ENCODE results near the gene CCS. TPM values are rescaled to one million over a fixed set of nuclear protein-coding genes. Genes with fewer than 3 reads are reported as not detected.
"Not testable (repeated sequence)": the region's sequence is repeated elsewhere in the genome, so short reads cannot be mapped to it uniquely, and the experiment has no call there.

The CCS gene
- polyA plus RNA-seq, 3 donors, result 37.6 to 41.9 (median 39.5) TPM

GRCh38 chr11:66625041-66625751, 32.2 kb downstream of the CCS start:
- DNase-seq (ENCODE audit: low read depth in 3 of 3, low spot score in 2 of 3), result no peak

DNA sequence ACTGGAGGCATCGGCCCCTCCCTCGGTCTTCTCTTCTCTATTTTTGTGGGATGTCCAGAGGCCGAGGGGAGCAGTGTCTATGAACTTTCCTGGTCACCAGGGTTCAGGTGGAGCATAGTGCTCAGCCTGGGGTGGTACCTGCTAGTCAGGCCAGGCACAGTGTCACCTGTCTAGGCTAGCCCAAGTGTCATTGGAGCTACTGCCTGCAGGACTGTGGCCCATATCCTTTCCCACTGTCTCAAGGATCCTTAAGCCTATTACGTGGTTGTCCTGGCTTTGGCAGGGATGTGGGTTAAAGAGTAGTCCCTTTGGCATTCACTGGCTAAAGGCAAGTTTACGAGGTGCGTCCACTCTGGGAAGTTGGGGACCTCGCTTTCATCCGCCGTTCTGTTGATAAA, 32.8 kb downstream of the CCS start:
- no peak for DNase-seq (ENCODE audit: low read depth in 3 of 3, low spot score in 2 of 3)

- no peak for DNase-seq (ENCODE audit: low read depth in 3 of 3, low spot score in 2 of 3)
Observed at GRCh38 chr11:66626382-66626781, 33.4 kb downstream of the CCS start.

- DNase-seq (ENCODE audit: low read depth in 3 of 3, low spot score in 2 of 3), result no peak
Observed at GRCh38 chr11:66626926-66627325, 33.9 kb downstream of the CCS start.

GRCh38 chr11:66628061-66628603, 35.1 kb downstream of the CCS start:
- no peak for DNase-seq (ENCODE audit: low read depth in 3 of 3, low spot score in 2 of 3)

- DNase-seq (ENCODE audit: low read depth in 3 of 3, low spot score in 2 of 3), result no peak
Observed at GRCh38 chr11:66629356-66629755, 36.4 kb downstream of the CCS start.

DNA sequence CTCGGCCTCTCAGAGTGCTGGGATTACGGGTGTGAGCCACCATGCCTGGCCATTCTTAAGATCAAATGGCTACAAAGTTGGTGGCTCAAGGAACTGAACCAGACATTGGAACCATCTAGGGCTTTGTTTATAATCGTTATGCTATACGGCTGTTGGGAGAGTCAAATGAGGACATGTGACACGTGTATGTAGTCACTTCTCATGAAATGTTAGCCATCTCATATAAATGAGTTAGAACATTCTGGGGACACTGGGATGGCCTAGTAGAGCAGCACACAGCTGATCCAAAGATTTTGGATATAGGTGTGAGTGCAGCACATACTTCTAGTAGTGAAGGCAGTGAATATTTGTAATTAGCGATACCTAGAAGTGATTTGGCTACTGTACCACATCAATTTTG, 38.9 kb downstream of the CCS start:
- no peak for DNase-seq (ENCODE audit: low read depth in 3 of 3, low spot score in 2 of 3)

DNA sequence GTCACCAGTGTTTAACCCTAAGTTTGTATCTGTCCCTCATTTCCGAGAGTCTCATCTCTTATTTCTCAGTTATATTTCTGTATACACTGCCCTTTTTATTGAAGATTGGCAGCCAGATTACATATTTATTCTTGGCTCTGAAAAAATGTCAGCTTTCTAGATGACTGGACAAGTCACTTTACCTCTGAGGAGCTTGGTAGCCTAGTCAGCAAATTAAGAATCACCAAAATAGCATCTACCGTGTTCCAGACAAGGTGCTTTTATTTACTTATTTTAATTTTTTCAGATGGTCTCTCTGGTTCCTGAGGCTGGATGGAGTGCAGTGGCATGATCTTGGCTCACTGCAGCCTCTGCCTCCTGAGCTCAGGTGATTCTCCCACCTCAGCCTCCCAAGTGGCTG, 40.0 kb downstream of the CCS start:
- DNase-seq (ENCODE audit: low read depth in 3 of 3, low spot score in 2 of 3), result no peak

GRCh38 chr11:66636411-66636810, 43.4 kb downstream of the CCS start:
- no peak for DNase-seq (ENCODE audit: low read depth in 3 of 3, low spot score in 2 of 3)

- no peak for DNase-seq (ENCODE audit: low read depth in 3 of 3, low spot score in 2 of 3)
Observed at GRCh38 chr11:66637557-66638176, 44.7 kb downstream of the CCS start.

GRCh38 chr11:66638177-66639065, 45.4 kb downstream of the CCS start, which contains the start of gene RBM4:
Gene RBM4, plus strand, starts transcription at chr11:66638703. Its CDS starts 1,009 bp downstream, at chr11:66639712.
- peak; percentile 99 to 100 (median 100) for DNase-seq (ENCODE audit: low read depth in 3 of 3, low spot score in 2 of 3)

- DNase-seq (ENCODE audit: low read depth in 3 of 3, low spot score in 2 of 3), result peak; percentile 29 to 41 (median 38)
Observed at GRCh38 chr11:66639066-66639813, 46.3 kb downstream of the CCS start.

DNA sequence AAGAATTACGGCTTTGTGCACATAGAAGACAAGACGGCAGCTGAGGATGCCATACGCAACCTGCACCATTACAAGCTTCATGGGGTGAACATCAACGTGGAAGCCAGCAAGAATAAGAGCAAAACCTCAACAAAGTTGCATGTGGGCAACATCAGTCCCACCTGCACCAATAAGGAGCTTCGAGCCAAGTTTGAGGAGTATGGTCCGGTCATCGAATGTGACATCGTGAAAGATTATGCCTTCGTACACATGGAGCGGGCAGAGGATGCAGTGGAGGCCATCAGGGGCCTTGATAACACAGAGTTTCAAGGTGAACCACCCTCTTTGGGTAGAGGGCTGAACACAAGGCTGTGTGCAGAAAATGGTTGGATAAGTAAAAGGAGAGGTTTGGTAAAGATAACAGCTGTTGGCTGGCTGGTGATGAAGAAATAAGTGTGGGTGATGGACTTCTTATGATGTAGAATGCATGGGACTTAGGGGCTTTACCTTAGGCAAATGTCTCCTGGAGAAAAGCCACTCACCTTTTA, 46.9 kb downstream of the CCS start:
- DNase-seq (ENCODE audit: low read depth in 3 of 3, low spot score in 2 of 3), result not testable (repeated sequence)

GRCh38 chr11:66641834-66642233, 48.8 kb downstream of the CCS start:
- no peak for DNase-seq (ENCODE audit: low read depth in 3 of 3, low spot score in 2 of 3)

DNA sequence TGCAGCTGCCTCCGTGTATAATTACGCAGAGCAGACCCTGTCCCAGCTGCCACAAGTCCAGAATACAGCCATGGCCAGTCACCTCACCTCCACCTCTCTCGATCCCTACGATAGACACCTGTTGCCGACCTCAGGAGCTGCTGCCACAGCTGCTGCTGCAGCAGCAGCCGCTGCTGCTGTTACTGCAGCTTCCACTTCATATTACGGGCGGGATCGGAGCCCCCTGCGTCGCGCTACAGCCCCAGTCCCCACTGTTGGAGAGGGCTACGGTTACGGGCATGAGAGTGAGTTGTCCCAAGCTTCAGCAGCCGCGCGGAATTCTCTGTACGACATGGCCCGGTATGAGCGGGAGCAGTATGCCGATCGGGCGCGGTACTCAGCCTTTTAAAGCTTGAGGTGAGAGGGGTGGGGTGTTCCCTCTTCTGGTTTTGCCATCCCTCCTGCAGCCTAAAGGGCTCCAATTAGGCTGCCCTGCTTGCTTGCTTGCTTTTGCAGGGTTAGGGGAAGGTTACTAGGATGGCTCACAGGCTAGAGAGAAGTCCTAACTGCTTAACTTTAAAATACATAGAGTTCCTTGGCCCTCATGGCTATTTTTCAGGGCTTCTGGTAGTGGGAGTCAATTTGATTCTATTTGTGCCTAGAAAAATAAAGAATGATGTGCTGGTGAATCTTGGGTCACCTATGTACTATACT, 50.9 kb downstream of the CCS start:
- no peak for DNase-seq (ENCODE audit: low read depth in 3 of 3, low spot score in 2 of 3)

- DNase-seq (ENCODE audit: low read depth in 3 of 3, low spot score in 2 of 3), result no peak
Observed at GRCh38 chr11:66646828-66647227, 53.8 kb downstream of the CCS start.

DNA sequence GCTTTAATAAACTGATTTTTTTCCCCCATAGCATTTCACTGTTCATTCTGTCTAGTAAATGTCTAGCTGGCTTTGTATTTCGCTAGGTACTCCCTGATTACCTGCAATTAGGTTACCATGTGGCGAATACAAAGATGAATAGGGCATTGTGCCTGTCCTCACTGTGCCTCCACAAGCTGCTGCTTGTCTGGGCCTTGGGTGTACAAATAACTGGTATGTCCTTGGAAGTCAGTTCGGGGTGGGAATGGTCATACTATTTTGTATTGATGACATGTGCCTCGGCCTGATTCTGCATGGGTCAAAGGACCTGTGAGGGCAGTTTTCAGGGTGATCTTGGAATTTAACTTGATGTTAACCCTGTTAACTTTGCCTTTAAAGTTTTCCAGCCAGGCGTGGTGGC, 56.9 kb downstream of the CCS start:
- DNase-seq (ENCODE audit: low read depth in 3 of 3, low spot score in 2 of 3), result no peak

- DNase-seq (ENCODE audit: low read depth in 3 of 3, low spot score in 2 of 3), result no peak
Observed at GRCh38 chr11:66651016-66651415, 58.0 kb downstream of the CCS start.

GRCh38 chr11:66652651-66653050, 59.7 kb downstream of the CCS start:
- no peak for DNase-seq (ENCODE audit: low read depth in 3 of 3, low spot score in 2 of 3)

DNA sequence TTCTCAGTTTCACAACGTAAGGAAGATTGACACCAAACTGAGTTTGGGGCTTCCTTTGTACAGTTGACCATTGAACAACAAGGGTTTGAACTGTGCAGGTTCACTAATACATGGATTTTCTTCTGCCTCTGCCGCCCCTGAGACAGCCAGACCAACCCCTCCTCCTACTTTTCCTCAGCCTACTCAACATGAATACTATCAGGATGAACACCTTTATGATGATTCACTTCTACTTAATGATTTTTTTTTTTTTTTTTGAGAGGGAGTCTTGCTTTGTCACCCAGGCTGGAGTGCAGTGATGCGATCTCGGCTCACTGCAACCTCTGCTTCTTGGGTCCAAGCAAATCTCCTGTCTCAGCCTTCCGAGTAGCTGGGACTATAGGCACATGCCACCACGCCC, 60.1 kb downstream of the CCS start:
- no peak for DNase-seq (ENCODE audit: low read depth in 3 of 3, low spot score in 2 of 3)
